Lung (tissue), 12 donors: ENCODE data around the gene MAP1LC3B2. TPM values are rescaled to one million over a fixed set of nuclear protein-coding genes. Genes with fewer than 3 reads are reported as not detected.

ENCODE experiments used
- ATAC-seq: fragments of 200-7000 bp; cut with Tn5 transposase; one replicate; pipeline ENCODE4 v1.9.1; 2020; ENCODE audit warnings: moderate number of reproducible peaks; ENCODE audit not compliant: insufficient read depth, low FRiP score
- DNase-seq, 3 donors: peaks; one replicate each; pipeline ENCODE4 v3.0.0-alpha.2; 2013 to 2017
- H3K27ac ChIP-seq, 2 donors: one replicate each; pipeline ENCODE4 v1.5.1; 2013; ENCODE audit warnings: mild to moderate bottlenecking in 2 of 2, moderate library complexity in 2 of 2, control low read depth in 1 of 2, inconsistent platforms in 1 of 2, low read depth in 1 of 2, low read length in 1 of 2
- H3K27me3 ChIP-seq, 3 donors: one replicate each; pipeline ENCODE4 v1.5.1; 2013; ENCODE audit warnings: low read length in 2 of 3; ENCODE audit not compliant: control insufficient read depth in 3 of 3, insufficient read depth in 3 of 3
- H3K36me3 ChIP-seq, 4 donors: one replicate each; pipeline ENCODE4 v1.5.1; 2013; ENCODE audit warnings: low read length in 4 of 4, mild to moderate bottlenecking in 1 of 4, moderate library complexity in 1 of 4; ENCODE audit not compliant: control insufficient read depth in 4 of 4, insufficient read depth in 4 of 4
- H3K4me1 ChIP-seq, 5 donors: one replicate each; pipeline ENCODE4 v1.5.1; 2013; ENCODE audit warnings: low read length in 5 of 5, mild to moderate bottlenecking in 2 of 5, moderate library complexity in 1 of 5; ENCODE audit not compliant: control insufficient read depth in 5 of 5, insufficient read depth in 5 of 5
- H3K4me3 ChIP-seq: one replicate; pipeline ENCODE4 v1.5.1; 2013; ENCODE audit warnings: mild to moderate bottlenecking, control low read depth, moderate library complexity
- H3K9ac ChIP-seq, 2 donors: one replicate each; pipeline ENCODE4 v1.5.1; 2013; ENCODE audit warnings: low read length in 2 of 2, control low read depth in 1 of 2; ENCODE audit not compliant: insufficient read depth in 1 of 2
- H3K9me3 ChIP-seq, 4 donors: one replicate each; pipeline ENCODE4 v1.5.1; 2013; ENCODE audit warnings: low read length in 3 of 4, mild to moderate bottlenecking in 1 of 4, moderate library complexity in 1 of 4; ENCODE audit not compliant: control insufficient read depth in 4 of 4, insufficient read depth in 3 of 4
- WGBS, 2 donors: extraction: QIAGEN DNeasy Blood & Tissue Kit; methylation state at CpG; one replicate each; pipeline ENCODE4 v1.1.7; 2013; 5-methylcytosine and 5-hydroxymethylcytosine counted together
- polyA plus RNA-seq, 2 donors: library from polyadenylated mRNA; stranded (reverse); fragments of 200-250 nt; gene quantifications; one replicate each; pipeline ENCODE4 v1.2.1, GENCODE V29; 2013
- total RNA-seq, 2 donors: library from RNA; depleted of rRNA in 1 of 2; stranded (reverse); fragments of >200 nt in 1 of 2; gene quantifications; one replicate each; pipeline ENCODE4 v1.2.1, GENCODE V29; 2014 to 2021
- TF ChIP-seq, protein P1 (sequence below): IDR thresholded peaks from 2 replicates; pipeline ENCODE4 v1.5.1; 2012; ENCODE audit warnings: mild to moderate bottlenecking; ENCODE audit errors: control extremely low read depth, extremely low read depth
- donor health status: control.
- donor health status: control.
- donor health status: Bipolar disorder and iron deficiency.
- donor health status: healthy.
- donor health status: DM: yes; HTN: yes; CAD: no.

Gene MAP1LC3B2
- total and polyA plus RNA-seq, 4 donors: 1.1 to 2.2 (median 2.0) TPM; not detected in 1

DNA sequence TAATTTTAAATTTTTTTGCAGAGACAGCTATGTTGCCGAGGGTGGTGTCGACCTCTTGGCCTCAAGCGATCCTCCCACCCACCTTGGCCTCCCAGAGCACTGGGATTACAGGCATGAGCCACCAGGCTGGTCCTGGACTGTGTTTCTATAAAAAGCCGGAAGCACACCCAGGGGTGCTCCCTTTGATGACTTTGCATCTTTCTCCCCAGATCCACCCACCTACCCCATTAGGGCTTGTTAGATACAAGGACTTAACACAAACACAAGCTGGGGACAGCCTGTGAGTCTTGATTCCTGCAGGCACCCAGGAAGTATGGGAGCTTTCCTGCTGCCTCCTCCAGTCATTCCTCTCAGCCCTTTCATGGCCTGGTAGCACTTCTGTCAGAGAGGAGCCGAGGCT, 67.0 kb downstream of the MAP1LC3B2 start:
- DNase-seq: no peak
- Histone ChIP-seq H3K27ac (no peak overlapping the region), H3K9me3 (peaks cover 0 to 4% (median 3%) of the 10 kb centered on the region in 4 donors), H3K27me3 (no peaks in the 10 kb centered on the region), H3K9ac (no peak overlapping the region), H3K4me3 (no peak overlapping the region), H3K4me1 (peaks cover 0 to 5% (median 0%) of the 10 kb centered on the region in 5 donors), H3K36me3 (no peaks in the 10 kb centered on the region)
- WGBS, 2 donors: 92 to 99% methylated on average over 5 of the region's 5 CpGs
- ATAC-seq: no peak
- TF ChIP-seq, protein P1, sequence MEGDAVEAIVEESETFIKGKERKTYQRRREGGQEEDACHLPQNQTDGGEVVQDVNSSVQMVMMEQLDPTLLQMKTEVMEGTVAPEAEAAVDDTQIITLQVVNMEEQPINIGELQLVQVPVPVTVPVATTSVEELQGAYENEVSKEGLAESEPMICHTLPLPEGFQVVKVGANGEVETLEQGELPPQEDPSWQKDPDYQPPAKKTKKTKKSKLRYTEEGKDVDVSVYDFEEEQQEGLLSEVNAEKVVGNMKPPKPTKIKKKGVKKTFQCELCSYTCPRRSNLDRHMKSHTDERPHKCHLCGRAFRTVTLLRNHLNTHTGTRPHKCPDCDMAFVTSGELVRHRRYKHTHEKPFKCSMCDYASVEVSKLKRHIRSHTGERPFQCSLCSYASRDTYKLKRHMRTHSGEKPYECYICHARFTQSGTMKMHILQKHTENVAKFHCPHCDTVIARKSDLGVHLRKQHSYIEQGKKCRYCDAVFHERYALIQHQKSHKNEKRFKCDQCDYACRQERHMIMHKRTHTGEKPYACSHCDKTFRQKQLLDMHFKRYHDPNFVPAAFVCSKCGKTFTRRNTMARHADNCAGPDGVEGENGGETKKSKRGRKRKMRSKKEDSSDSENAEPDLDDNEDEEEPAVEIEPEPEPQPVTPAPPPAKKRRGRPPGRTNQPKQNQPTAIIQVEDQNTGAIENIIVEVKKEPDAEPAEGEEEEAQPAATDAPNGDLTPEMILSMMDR: no peak

Other genes starting within 250 kb of the MAP1LC3B2 start
- gene SPRING1, start 178.7 kb downstream of the MAP1LC3B2 start, total RNA-seq: 100 to 1,000 TPM in 1 of 2 donors, 10 to 100 TPM in 1; 92.7 to 116 TPM
- gene SPRING1, start 178.7 kb downstream of the MAP1LC3B2 start, polyA plus RNA-seq: 10 to 100 TPM; 41.8 to 66.0 TPM
- 1 to 10 TPM; 1.9 to 4.9 TPM for gene RNFT2, start 178.9 kb downstream of the MAP1LC3B2 start, total RNA-seq
- 1 to 10 TPM in 1 of 2 donors, under 1 TPM in 1; 0.37 to 2.5 TPM for gene RNFT2, start 178.9 kb downstream of the MAP1LC3B2 start, polyA plus RNA-seq